Endothelial cell of umbilical vein (primary cell): ENCODE results near the gene GIPC3. TPM values are rescaled to one million over a fixed set of nuclear protein-coding genes. Genes with fewer than 3 reads are reported as not detected.
A peak's percentile ranks its signal among the peaks of the same experiment; 100 is the strongest.

Experiments
- BruUV-seq: library from RNA; stranded (reverse); fragments of 400-500 nt; replicated peaks from 2 replicates; lab custom pipeline; 2021; lab: Mats Ljungman, UMichigan
- CTCF ChIA-PET: fragments of 300-600, 350-600 bp; sonication (Branson Sonifier 250); formaldehyde crosslinking; loops from one replicate; lab custom pipeline; 2021; ENCODE audit warnings: antibody characterized with exemption, inconsistent platforms; lab: Charles Lee
- POLR2A ChIA-PET: fragments of 300-600, 350-600 bp; sonication (Branson Sonifier 250); formaldehyde crosslinking; loops from one replicate; lab custom pipeline; 2021; ENCODE audit warnings: antibody characterized with exemption, inconsistent platforms; lab: Charles Lee
- DNase-seq: peaks from one replicate; pipeline ENCODE4 v3.0.0-alpha.2; 2011; ENCODE audit warnings: low read depth, low spot score
- FAIRE-seq: peaks from 2 replicates; lab custom pipeline; 2011; peaks lifted over from hg19 to GRCh38; lab: Jason Lieb, UNC
- H2AFZ ChIP-seq: 2 replicates; pipeline ENCODE4 v1.6.0; 2012; ENCODE audit warnings: low read depth, low read length, control low read depth, inconsistent platforms
- H3K27ac ChIP-seq: 2 replicates; pipeline ENCODE4 v1.5.1; 2011; ENCODE audit warnings: low read depth, mild to moderate bottlenecking, control low read depth, low read length, moderate library complexity; ENCODE audit not compliant: insufficient read depth
- H3K27me3 ChIP-seq, 2 experiments: 2 replicates each; pipeline versions ENCODE4 v1.6.0 to v1.6.1; 2011; ENCODE audit warnings: low read length in 2 of 2, mixed read lengths in 1 of 2; ENCODE audit not compliant: control insufficient read depth in 2 of 2, insufficient read depth in 2 of 2
- H3K36me3 ChIP-seq, 2 experiments: 2 replicates in 1 of 2; 3 replicates in 1 of 2; pipeline ENCODE4 v1.5.1; 2011; ENCODE audit warnings: low read length in 2 of 2, mild to moderate bottlenecking in 1 of 2, moderate library complexity in 1 of 2; ENCODE audit not compliant: control insufficient read depth in 2 of 2, insufficient read depth in 2 of 2; ENCODE audit errors: extremely low read depth in 1 of 2
- H3K4me1 ChIP-seq: 3 replicates; pipeline ENCODE4 v1.5.1; 2011; ENCODE audit warnings: mild to moderate bottlenecking, low read length; ENCODE audit not compliant: control insufficient read depth, insufficient read depth; ENCODE audit errors: extremely low read depth
- H3K4me2 ChIP-seq: 2 replicates; pipeline ENCODE4 v1.6.1; 2011; ENCODE audit warnings: low read length, control low read depth, mixed read lengths; ENCODE audit not compliant: insufficient read depth
- H3K4me3 ChIP-seq, 3 experiments: fragments of 200-600 bp in 1 of 3; sonication (generic), shearing (Covaris generic) in 1 of 3; replicated peaks in 1 of 3; 2 replicates each; pipeline ENCODE4 v1.5.1; 2011 to 2016; ENCODE audit warnings: control low read depth in 3 of 3, low read length in 3 of 3, mild to moderate bottlenecking in 2 of 3, inconsistent platforms in 1 of 3, low read depth in 1 of 3, moderate library complexity in 1 of 3; ENCODE audit not compliant: insufficient read depth in 1 of 3
- H3K79me2 ChIP-seq: 2 replicates; pipeline ENCODE4 v1.6.0; 2012; ENCODE audit warnings: low read length, inconsistent platforms; ENCODE audit not compliant: control insufficient read depth, insufficient read depth
- H3K9ac ChIP-seq: replicated peaks from 2 replicates; pipeline ENCODE3; 2011; ENCODE audit warnings: low read length, control low read depth; ENCODE audit not compliant: insufficient read depth; ENCODE audit errors: extremely low read depth
- H3K9me1 ChIP-seq: replicated peaks from 3 replicates; pipeline ENCODE4 v1.6.0; 2011; ENCODE audit warnings: mild to moderate bottlenecking, low read length; ENCODE audit not compliant: control insufficient read depth, insufficient read depth; ENCODE audit errors: extremely low read depth
- H3K9me3 ChIP-seq: replicated peaks from 2 replicates; pipeline ENCODE4 v1.5.1; 2012; ENCODE audit warnings: low read length, inconsistent platforms; ENCODE audit not compliant: control insufficient read depth, insufficient read depth
- H4K20me1 ChIP-seq: replicated peaks from 2 replicates; pipeline ENCODE3; 2011; ENCODE audit warnings: mild to moderate bottlenecking, low read length; ENCODE audit not compliant: control insufficient read depth, insufficient read depth; ENCODE audit errors: extremely low read depth
- CTCF ChIP-seq, 2 donors: IDR thresholded peaks; 1 replicate in 1 of 2; 2 replicates in 1 of 2; pipeline ENCODE4 v1.5.1; 2011; ENCODE audit warnings: low read length in 2 of 2, mild to moderate bottlenecking in 2 of 2, moderate library complexity in 2 of 2, control low read depth in 1 of 2, inconsistent platforms in 1 of 2, low read depth in 1 of 2; ENCODE audit not compliant: insufficient read depth in 1 of 2; ENCODE audit errors: extremely low read depth in 1 of 2
- EZH2 ChIP-seq: IDR thresholded peaks from 2 replicates; pipeline ENCODE4 v1.6.1; 2012; ENCODE audit warnings: borderline replicate concordance, low read depth, mild to moderate bottlenecking, moderate library complexity, low read length, inconsistent platforms; ENCODE audit not compliant: severe bottlenecking
- FOS ChIP-seq: IDR thresholded peaks from 2 replicates; pipeline ENCODE4 v1.6.1; 2011; ENCODE audit warnings: mild to moderate bottlenecking, low read length, moderate library complexity, borderline replicate concordance; ENCODE audit not compliant: insufficient read depth
- GATA2 ChIP-seq: IDR thresholded peaks from 2 replicates; pipeline ENCODE4 v1.7.0; 2011; ENCODE audit warnings: low read depth, mild to moderate bottlenecking, moderate library complexity, mixed read lengths, low read length; ENCODE audit not compliant: insufficient read length, insufficient read depth
- JUN ChIP-seq: IDR thresholded peaks from 2 replicates; pipeline ENCODE4 v1.6.1; 2011; ENCODE audit warnings: borderline replicate concordance, low read depth; ENCODE audit not compliant: insufficient read length, insufficient read depth
- MAX ChIP-seq: IDR thresholded peaks from 2 replicates; pipeline ENCODE4 v1.6.1; 2011; ENCODE audit not compliant: insufficient read depth, insufficient read length
- MYC ChIP-seq: IDR thresholded peaks from one replicate; pipeline ENCODE4 v1.6.1; 2011; ENCODE audit warnings: mild to moderate bottlenecking, low read depth, low read length
- POLR2AphosphoS5 ChIP-seq: IDR thresholded peaks from 2 replicates; pipeline ENCODE4 v1.6.1; 2012; ENCODE audit warnings: low read depth, mild to moderate bottlenecking, control low read depth, low read length, moderate library complexity; ENCODE audit not compliant: insufficient read depth
- dilution Hi-C: fragments of 300-500 bp; cut with MboI; formaldehyde crosslinking; loops from one replicate; pipeline ENCODE4 v1.15.0; 2019; ENCODE audit warnings: low sequenced_read_pairs; ENCODE audit not compliant: extremely low pct_ligation_motif_present
- intact Hi-C: fragments of 100-400 bp; cut with micrococcal nuclease; formaldehyde crosslinking; loops from one replicate; pipeline ENCODE4 v1.10.0; 2022
- polyA plus RNA-seq, 4 experiments: library from polyadenylated mRNA; depleted of rRNA in 3 of 4; stranded (reverse) in 3 of 4; unstranded in 1 of 4; fragments of >200 nt; gene quantifications; 2 replicates each; pipeline versions ENCODE4 v1.2.1 to v1.2.3, GENCODE V29; 2011 to 2012; ENCODE audit warnings: missing spikeins in 1 of 4
- total RNA-seq: library from RNA; stranded (reverse); gene quantifications from 2 replicates; pipeline ENCODE4 v1.2.3, GENCODE V29; 2021

Gene GIPC3
- total and polyA plus RNA-seq, 2 donors (not counting 3 experiments of a cell fraction or from before 2014, with no cell fraction given) = 2.2 to 6.6 TPM

GRCh38 chr19:3572132-3572854 lies 13.0 kb upstream of the GIPC3 start:
- dilution Hi-C loops = no loop called here

GRCh38 chr19:3572855-3573161 lies 12.5 kb upstream of the GIPC3 start, which contains the start of gene HMG20B:
Gene HMG20B, plus strand, starts transcription at chr19:3572944. Its CDS starts 366 bp downstream, at chr19:3573310.
- H3K4me1 ChIP-seq = peaks cover 15% of the 10 kb centered on the region
- dilution Hi-C loops (no loop called here), intact Hi-C loops (loop anchor here (1.0 to 5.0 kb wide), 5 partner anchors 16 to 99 kb away; partner anchors contain the start of genes CACTIN, FZR1, MFSD12 and TBXA2R)
- peak within 1 kb of the TSS; percentile 78 for H3K9ac ChIP-seq
- H2AFZ ChIP-seq = peak within 1 kb of the TSS; percentile 86
- DNase-seq = no peak
- H3K27ac ChIP-seq = peak within 1 kb of the TSS; percentile 65
- H3K9me3 ChIP-seq = no peaks in the 10 kb centered on the region
- peak within 1 kb of the TSS; percentile 81 to 99 (median 97) for H3K4me3 ChIP-seq
- H4K20me1 ChIP-seq = no peaks in the 10 kb centered on the region
- peak within 1 kb of the TSS; percentile 84 for H3K4me2 ChIP-seq
- TF ChIP-seq JUN (no peak), CTCF (IDR thresholded peaks at IDR 0.05; ENCODE audit: extremely low read depth in 1 of 2, insufficient read depth in 1 of 2, low read depth in 1 of 2, low read length in 2 of 2) (no peak), FOS (no peak), MYC (no peak), EZH2 (no peak), GATA2 (no peak), POLR2AphosphoS5 (no peak), MAX (no peak)
- FAIRE-seq = no peak
- no peaks in the 10 kb centered on the region for H3K9me1 ChIP-seq
- BruUV-seq = no TSS peak
- peaks cover 0 to 3% of the 10 kb centered on the region in 2 experiments for H3K36me3 ChIP-seq
- ChIA-PET CTCF (no interaction called here), POLR2A (no interaction called here)
- H3K79me2 ChIP-seq = peaks cover 2% of the 10 kb centered on the region
- H3K27me3 ChIP-seq = no peaks in the 10 kb centered on the region

More at GRCh38 chr19:3572132-3572854, 13.0 kb upstream of the GIPC3 start:
- Histone ChIP-seq H3K4me2 (peak overlapping the region; percentile 84), H4K20me1 (no peaks in the 10 kb centered on the region), H3K27ac (peak overlapping the region; percentile 30), H3K9me1 (no peaks in the 10 kb centered on the region), H2AFZ (peak overlapping the region; percentile 86), H3K9ac (peak overlapping the region; percentile 38), H3K9me3 (no peaks in the 10 kb centered on the region), H3K4me1 (peaks cover 15% of the 10 kb centered on the region), H3K79me2 (peaks cover 2% of the 10 kb centered on the region), H3K4me3 (peak overlapping the region; percentile 26 to 33 (median 31)), H3K36me3 (peaks cover 0 to 3% of the 10 kb centered on the region in 2 experiments), H3K27me3 (no peaks in the 10 kb centered on the region)
- intact Hi-C loops = loop anchor here (1.0 to 5.0 kb wide), 5 partner anchors 15 to 100 kb away; partner anchors contain the start of genes CACTIN, FZR1, MFSD12 and TBXA2R
- no TSS peak for BruUV-seq
- ChIA-PET CTCF (no interaction called here), POLR2A (no interaction called here)
- DNase-seq (peak; percentile 100), FAIRE-seq (peak; percentile 99)
- TF ChIP-seq GATA2 (peak; percentile 66), JUN (no peak)
